GM19395 (cell line): ENCODE data around the gene ZNF630.
A peak's percentile ranks its signal among the peaks of the same experiment; 100 is the strongest.
"Not testable (repeated sequence)": the region's sequence is repeated elsewhere in the genome, so short reads cannot be mapped to it uniquely, and the experiment has no call there.

Experiments
- ATAC-seq: cut with Tn5 transposase; IDR thresholded peaks from one replicate; pipeline ENCODE4 v1.9.1; 2021; ENCODE audit warnings: mild to moderate bottlenecking, moderate library complexity; ENCODE audit not compliant: unreplicated experiment

The ZNF630 gene

GRCh38 chrX:48030237-48030636 lies 41.2 kb downstream of the ZNF630 start:
- ATAC-seq, result no peak

DNA sequence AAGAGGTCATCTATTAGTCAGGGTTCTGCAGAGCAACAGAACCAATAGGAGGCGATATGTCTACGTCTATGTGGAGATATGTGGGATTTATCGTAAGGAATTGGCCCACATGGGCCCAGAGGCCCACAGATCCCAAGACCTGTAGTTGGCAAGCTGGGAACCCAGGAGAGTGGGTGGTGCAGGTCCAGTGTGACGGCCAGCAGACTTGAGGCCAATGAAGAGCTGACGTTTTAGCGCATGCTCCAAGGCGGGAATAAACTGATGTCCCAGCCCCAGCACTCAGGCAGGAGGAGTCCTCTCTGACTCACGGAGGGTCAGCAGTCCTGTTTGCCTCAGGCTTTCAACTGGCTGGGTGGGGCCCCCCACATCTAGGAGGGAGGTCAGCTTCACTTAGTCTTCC lies 43.3 kb downstream of the ZNF630 start:
- no peak for ATAC-seq

- not testable (repeated sequence) for ATAC-seq
These were observed 43.9 kb downstream of the ZNF630 start for GRCh38 chrX:48027545-48027944.

- peak; percentile 48 for ATAC-seq
These were observed 45.9 kb downstream of the ZNF630 start for GRCh38 chrX:48025561-48025960.

- no peak for ATAC-seq
These were observed 48.7 kb downstream of the ZNF630 start for GRCh38 chrX:48022738-48023137.

GRCh38 chrX:48022100-48022499 lies 49.3 kb downstream of the ZNF630 start:
- ATAC-seq, result no peak

DNA sequence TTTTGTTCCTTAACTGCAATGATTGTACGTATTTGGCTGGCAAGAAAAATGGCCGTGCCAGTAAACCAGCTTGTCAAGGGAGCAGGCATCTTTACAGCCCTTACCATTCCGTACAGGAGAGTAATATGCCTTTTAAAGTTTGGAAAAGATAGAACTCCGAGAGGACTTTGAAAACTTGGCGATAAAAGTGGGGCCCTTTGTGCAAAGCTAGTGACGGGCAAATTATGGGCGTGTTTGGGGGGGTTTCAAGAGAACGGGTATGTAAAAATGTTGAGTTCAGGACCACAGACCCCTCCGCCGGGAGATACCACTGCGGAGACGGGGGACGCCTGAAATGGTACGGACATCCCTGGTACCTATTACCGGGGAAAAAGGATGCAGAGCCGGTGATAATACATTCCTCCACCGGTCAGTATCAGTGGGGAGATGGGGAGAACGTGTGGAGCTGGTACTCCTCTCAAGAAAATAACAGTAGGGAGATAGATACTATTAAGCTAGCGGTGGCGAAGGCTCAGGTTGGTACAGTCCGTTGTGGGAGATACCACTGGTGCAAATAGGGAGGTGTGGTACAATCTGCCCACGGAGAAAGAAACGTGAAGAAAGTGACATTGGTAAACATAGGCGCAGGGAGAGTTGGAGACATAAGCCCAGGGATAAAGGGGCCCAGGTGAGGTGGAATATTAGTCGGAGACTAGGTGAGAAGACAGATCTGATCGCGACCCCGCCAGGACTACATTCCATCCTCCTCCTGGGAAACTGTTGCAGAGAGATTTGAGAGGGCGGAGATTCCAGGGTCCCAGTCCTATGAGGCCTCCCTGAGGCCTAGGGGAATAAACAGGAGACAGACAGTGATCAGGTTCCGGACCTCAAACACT lies 50.2 kb downstream of the ZNF630 start:
- peak; percentile 79 for ATAC-seq

- not testable (repeated sequence) for ATAC-seq
These were observed 51.0 kb downstream of the ZNF630 start for GRCh38 chrX:48020472-48020871.

GRCh38 chrX:48019892-48020291 lies 51.5 kb downstream of the ZNF630 start:
- not testable (repeated sequence) for ATAC-seq

- ATAC-seq, result not testable (repeated sequence)
These were observed 54.7 kb downstream of the ZNF630 start for GRCh38 chrX:48016583-48017310.

DNA sequence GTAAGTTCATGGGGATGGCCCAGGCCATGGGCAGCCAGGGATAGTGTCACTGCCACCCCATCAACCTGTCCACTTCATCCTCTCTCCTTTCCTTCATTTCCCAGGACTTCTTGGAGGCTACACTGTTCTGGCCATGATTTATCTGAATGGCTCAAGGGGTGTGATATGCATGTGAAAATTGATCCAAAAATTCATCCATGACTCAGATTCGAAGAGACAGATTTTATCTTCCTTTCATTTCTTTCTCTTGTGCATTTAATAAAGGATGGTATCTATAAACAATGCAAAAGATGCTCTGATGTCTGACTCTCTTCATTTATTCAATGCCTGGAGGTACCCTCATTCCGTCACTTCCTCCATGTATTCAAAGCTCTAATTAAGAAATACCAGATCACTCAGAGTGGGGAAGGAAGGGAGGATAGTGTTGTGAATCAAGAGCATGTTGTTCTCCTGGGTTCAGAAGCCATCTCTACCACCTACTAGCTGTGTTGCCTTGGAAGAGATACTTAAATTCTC lies 61.9 kb downstream of the ZNF630 start:
- not testable (repeated sequence) for ATAC-seq
